Measurements from ENCODE around the gene FKBP1A. TPM values are rescaled to one million over a fixed set of nuclear protein-coding genes. Genes with fewer than 3 reads are reported as not detected.

Gene FKBP1A
- total and polyA plus RNA-seq, 4 donors = 87.2 to 261 (median 180) TPM

GRCh38 chr20:1422753-1423152 lies 29.9 kb upstream of the FKBP1A start:
- Histone ChIP-seq H3K9me3 (ENCODE audit: control insufficient read depth, insufficient read depth, low read length) (no peaks in the 10 kb centered on the region), H3K27me3 (ENCODE audit: control insufficient read depth, insufficient read depth, low read length) (no peaks in the 10 kb centered on the region), H3K4me3 (ENCODE audit: low read depth, low read length) (no peak overlapping the region), H3K27ac (ENCODE audit: low read depth, low read length) (no peak overlapping the region), H3K4me1 (ENCODE audit: control insufficient read depth, insufficient read depth, low read length) (peaks cover 13% of the 10 kb centered on the region), H3K36me3 (ENCODE audit: control insufficient read depth, insufficient read depth, low read length) (no peaks in the 10 kb centered on the region)
- no peak for DNase-seq (ENCODE audit: low read depth in 4 of 6, low spot score in 6 of 6)
- 57% methylated on average over 2 of the region's 3 CpGs for WGBS (ENCODE audit: insufficient coverage)

- Histone ChIP-seq H3K27ac (ENCODE audit: low read depth, low read length) (no peak overlapping the region), H3K4me1 (ENCODE audit: control insufficient read depth, insufficient read depth, low read length) (peaks cover 6% of the 10 kb centered on the region), H3K27me3 (ENCODE audit: control insufficient read depth, insufficient read depth, low read length) (peaks cover 5% of the 10 kb centered on the region), H3K4me3 (ENCODE audit: low read depth, low read length) (no peak overlapping the region), H3K36me3 (ENCODE audit: control insufficient read depth, insufficient read depth, low read length) (no peaks in the 10 kb centered on the region), H3K9me3 (ENCODE audit: control insufficient read depth, insufficient read depth, low read length) (no peaks in the 10 kb centered on the region)
- WGBS (ENCODE audit: insufficient coverage) = no CpG with 5 or more reads among the region's 4 CpGs
- no peak for DNase-seq (ENCODE audit: low read depth in 4 of 6, low spot score in 6 of 6)
These were observed 27.2 kb upstream of the FKBP1A start for GRCh38 chr20:1420066-1420465.

GRCh38 chr20:1418350-1418749 lies 25.5 kb upstream of the FKBP1A start:
- Histone ChIP-seq H3K27me3 (ENCODE audit: control insufficient read depth, insufficient read depth, low read length) (peaks cover 5% of the 10 kb centered on the region), H3K4me1 (ENCODE audit: control insufficient read depth, insufficient read depth, low read length) (peaks cover 1% of the 10 kb centered on the region), H3K36me3 (ENCODE audit: control insufficient read depth, insufficient read depth, low read length) (no peaks in the 10 kb centered on the region), H3K4me3 (ENCODE audit: low read depth, low read length) (no peak overlapping the region), H3K27ac (ENCODE audit: low read depth, low read length) (no peak overlapping the region), H3K9me3 (ENCODE audit: control insufficient read depth, insufficient read depth, low read length) (no peaks in the 10 kb centered on the region)
- WGBS (ENCODE audit: insufficient coverage) = 75% methylated on average over 2 of the region's 3 CpGs
- no peak for DNase-seq (ENCODE audit: low read depth in 4 of 6, low spot score in 6 of 6)

GRCh38 chr20:1417790-1418189 lies 24.9 kb upstream of the FKBP1A start:
- DNase-seq (ENCODE audit: low read depth in 4 of 6, low spot score in 6 of 6) = no peak
- Histone ChIP-seq H3K4me3 (ENCODE audit: low read depth, low read length) (no peak overlapping the region), H3K27me3 (ENCODE audit: control insufficient read depth, insufficient read depth, low read length) (peaks cover 5% of the 10 kb centered on the region), H3K27ac (ENCODE audit: low read depth, low read length) (no peak overlapping the region), H3K9me3 (ENCODE audit: control insufficient read depth, insufficient read depth, low read length) (no peaks in the 10 kb centered on the region), H3K36me3 (ENCODE audit: control insufficient read depth, insufficient read depth, low read length) (no peaks in the 10 kb centered on the region), H3K4me1 (ENCODE audit: control insufficient read depth, insufficient read depth, low read length) (no peaks in the 10 kb centered on the region)

- no peak for DNase-seq (ENCODE audit: low read depth in 4 of 6, low spot score in 6 of 6)
- H3K36me3 ChIP-seq (ENCODE audit: control insufficient read depth, insufficient read depth, low read length) = no peaks in the 10 kb centered on the region
- H3K4me1 ChIP-seq (ENCODE audit: control insufficient read depth, insufficient read depth, low read length) = no peaks in the 10 kb centered on the region
- H3K27ac ChIP-seq (ENCODE audit: low read depth, low read length) = no peak overlapping the region
- 63% methylated on average over 5 of the region's 5 CpGs for WGBS (ENCODE audit: insufficient coverage)
- no peak overlapping the region for H3K4me3 ChIP-seq (ENCODE audit: low read depth, low read length)
- peaks cover 5% of the 10 kb centered on the region for H3K27me3 ChIP-seq (ENCODE audit: control insufficient read depth, insufficient read depth, low read length)
- H3K9me3 ChIP-seq (ENCODE audit: control insufficient read depth, insufficient read depth, low read length) = no peaks in the 10 kb centered on the region
These were observed 24.4 kb upstream of the FKBP1A start for GRCh38 chr20:1417273-1417672.

- peaks cover 5% of the 10 kb centered on the region for H3K27me3 ChIP-seq (ENCODE audit: control insufficient read depth, insufficient read depth, low read length)
- no peak overlapping the region for H3K4me3 ChIP-seq (ENCODE audit: low read depth, low read length)
- H3K4me1 ChIP-seq (ENCODE audit: control insufficient read depth, insufficient read depth, low read length) = no peaks in the 10 kb centered on the region
- DNase-seq (ENCODE audit: low read depth in 4 of 6, low spot score in 6 of 6) = no peak
- no peaks in the 10 kb centered on the region for H3K9me3 ChIP-seq (ENCODE audit: control insufficient read depth, insufficient read depth, low read length)
- H3K36me3 ChIP-seq (ENCODE audit: control insufficient read depth, insufficient read depth, low read length) = no peaks in the 10 kb centered on the region
- WGBS (ENCODE audit: insufficient coverage) = 67% methylated on average over 8 of the region's 8 CpGs
- H3K27ac ChIP-seq (ENCODE audit: low read depth, low read length) = no peak overlapping the region
These were observed 23.0 kb upstream of the FKBP1A start for GRCh38 chr20:1415667-1416468.

GRCh38 chr20:1414982-1415381 lies 22.1 kb upstream of the FKBP1A start:
- H3K4me1 ChIP-seq (ENCODE audit: control insufficient read depth, insufficient read depth, low read length) = no peaks in the 10 kb centered on the region

GRCh38 chr20:1405801-1406200 lies 12.9 kb upstream of the FKBP1A start:
- H3K27me3 ChIP-seq (ENCODE audit: control insufficient read depth, insufficient read depth, low read length) = no peaks in the 10 kb centered on the region
- no peaks in the 10 kb centered on the region for H3K36me3 ChIP-seq (ENCODE audit: control insufficient read depth, insufficient read depth, low read length)
- no peak overlapping the region for H3K27ac ChIP-seq (ENCODE audit: low read depth, low read length)
- DNase-seq (ENCODE audit: low read depth in 4 of 6, low spot score in 6 of 6) = no peak
- H3K9me3 ChIP-seq (ENCODE audit: control insufficient read depth, insufficient read depth, low read length) = no peaks in the 10 kb centered on the region
- H3K4me3 ChIP-seq (ENCODE audit: low read depth, low read length) = no peak overlapping the region
- no peaks in the 10 kb centered on the region for H3K4me1 ChIP-seq (ENCODE audit: control insufficient read depth, insufficient read depth, low read length)
- no CpG with 5 or more reads among the region's 2 CpGs for WGBS (ENCODE audit: insufficient coverage)

More at GRCh38 chr20:1414982-1415381, 22.1 kb upstream of the FKBP1A start:
- H3K27me3 ChIP-seq (ENCODE audit: control insufficient read depth, insufficient read depth, low read length) = peaks cover 5% of the 10 kb centered on the region
- no peaks in the 10 kb centered on the region for H3K9me3 ChIP-seq (ENCODE audit: control insufficient read depth, insufficient read depth, low read length)
- WGBS (ENCODE audit: insufficient coverage) = no CpG with 5 or more reads among the region's 4 CpGs
- DNase-seq (ENCODE audit: low read depth in 4 of 6, low spot score in 6 of 6) = no peak
- no peak overlapping the region for H3K27ac ChIP-seq (ENCODE audit: low read depth, low read length)
- no peak overlapping the region for H3K4me3 ChIP-seq (ENCODE audit: low read depth, low read length)
- H3K36me3 ChIP-seq (ENCODE audit: control insufficient read depth, insufficient read depth, low read length) = no peaks in the 10 kb centered on the region

GRCh38 chr20:1403624-1404023 lies 10.8 kb upstream of the FKBP1A start:
- no peaks in the 10 kb centered on the region for H3K36me3 ChIP-seq (ENCODE audit: control insufficient read depth, insufficient read depth, low read length)
- no peak overlapping the region for H3K4me3 ChIP-seq (ENCODE audit: low read depth, low read length)
- no peak overlapping the region for H3K27ac ChIP-seq (ENCODE audit: low read depth, low read length)
- 100% methylated on average over 1 of the region's 1 CpG for WGBS (ENCODE audit: insufficient coverage)
- no peaks in the 10 kb centered on the region for H3K4me1 ChIP-seq (ENCODE audit: control insufficient read depth, insufficient read depth, low read length)
- H3K27me3 ChIP-seq (ENCODE audit: control insufficient read depth, insufficient read depth, low read length) = peaks cover 7% of the 10 kb centered on the region
- DNase-seq (ENCODE audit: low read depth in 4 of 6, low spot score in 6 of 6) = no peak
- H3K9me3 ChIP-seq (ENCODE audit: control insufficient read depth, insufficient read depth, low read length) = no peaks in the 10 kb centered on the region

GRCh38 chr20:1402149-1402548 lies 9.3 kb upstream of the FKBP1A start:
- peaks cover 12% of the 10 kb centered on the region for H3K27me3 ChIP-seq (ENCODE audit: control insufficient read depth, insufficient read depth, low read length)
- no peak for DNase-seq (ENCODE audit: low read depth in 4 of 6, low spot score in 6 of 6)
- H3K27ac ChIP-seq (ENCODE audit: low read depth, low read length) = no peak overlapping the region
- 82% methylated on average over 5 of the region's 7 CpGs for WGBS (ENCODE audit: insufficient coverage)
- no peaks in the 10 kb centered on the region for H3K4me1 ChIP-seq (ENCODE audit: control insufficient read depth, insufficient read depth, low read length)
- no peaks in the 10 kb centered on the region for H3K9me3 ChIP-seq (ENCODE audit: control insufficient read depth, insufficient read depth, low read length)
- H3K36me3 ChIP-seq (ENCODE audit: control insufficient read depth, insufficient read depth, low read length) = no peaks in the 10 kb centered on the region
- H3K4me3 ChIP-seq (ENCODE audit: low read depth, low read length) = no peak overlapping the region

All from spinal cord (tissue), 10 donors.